ENCODE results near the gene PLCB3. TPM values are rescaled to one million over a fixed set of nuclear protein-coding genes. Genes with fewer than 3 reads are reported as not detected.

PLCB3 gene
- total RNA-seq, 1 donor from 2014 or later, result 20.8 TPM

- Histone ChIP-seq H3K4me3 (ENCODE audit: low read depth, low read length) (no peak overlapping the region), H3K27me3 (ENCODE audit: control insufficient read depth, insufficient read depth, low read length) (no peaks in the 10 kb centered on the region), H3K36me3 (ENCODE audit: control insufficient read depth, insufficient read depth, low read length) (peaks cover 7% of the 10 kb centered on the region)
- no peak for TF ChIP-seq CTCF (IDR thresholded peaks at IDR 0.05; ENCODE audit: insufficient read depth, low read length, severe bottlenecking)
- FAIRE-seq (no peak), DNase-seq (ENCODE audit: low read depth) (no peak)
Measured at GRCh38 chr11:64248578-64248977, 2.8 kb upstream of the PLCB3 start.

- Histone ChIP-seq H3K36me3 (ENCODE audit: control insufficient read depth, insufficient read depth, low read length) (peaks cover 4% of the 10 kb centered on the region), H3K4me3 (ENCODE audit: low read depth, low read length) (no peak overlapping the region), H3K27me3 (ENCODE audit: control insufficient read depth, insufficient read depth, low read length) (no peaks in the 10 kb centered on the region)
- FAIRE-seq, result no peak
- TF ChIP-seq CTCF (IDR thresholded peaks at IDR 0.05; ENCODE audit: insufficient read depth, low read length, severe bottlenecking), result no peak
- no peak for DNase-seq (ENCODE audit: low read depth)
Measured at GRCh38 chr11:64249038-64249437, 2.3 kb upstream of the PLCB3 start.

- no peak for FAIRE-seq
- DNase-seq (ENCODE audit: low read depth), result no peak
- no peak for TF ChIP-seq CTCF (IDR thresholded peaks at IDR 0.05; ENCODE audit: insufficient read depth, low read length, severe bottlenecking)
- Histone ChIP-seq H3K36me3 (ENCODE audit: control insufficient read depth, insufficient read depth, low read length) (peaks cover 9% of the 10 kb centered on the region), H3K27me3 (ENCODE audit: control insufficient read depth, insufficient read depth, low read length) (no peaks in the 10 kb centered on the region), H3K4me3 (ENCODE audit: low read depth, low read length) (no peak overlapping the region)
Measured at GRCh38 chr11:64249563-64250414, 1.5 kb upstream of the PLCB3 start.

- Histone ChIP-seq H3K4me3 (ENCODE audit: low read depth, low read length) (peak overlapping the region; percentile 83), H3K27me3 (ENCODE audit: control insufficient read depth, insufficient read depth, low read length) (no peaks in the 10 kb centered on the region), H3K36me3 (ENCODE audit: control insufficient read depth, insufficient read depth, low read length) (peaks cover 12% of the 10 kb centered on the region)
- DNase-seq (ENCODE audit: low read depth) (no peak), FAIRE-seq (no peak)
- TF ChIP-seq CTCF (IDR thresholded peaks at IDR 0.05; ENCODE audit: insufficient read depth, low read length, severe bottlenecking), result no peak
Measured at GRCh38 chr11:64250415-64251015, 815 bp upstream of the PLCB3 start.

- H3K36me3 ChIP-seq (ENCODE audit: control insufficient read depth, insufficient read depth, low read length), result peaks cover 23% of the 10 kb centered on the region
- peak overlapping the region; percentile 83 for H3K4me3 ChIP-seq (ENCODE audit: low read depth, low read length)
- H3K27me3 ChIP-seq (ENCODE audit: control insufficient read depth, insufficient read depth, low read length), result no peaks in the 10 kb centered on the region
- DNase-seq (ENCODE audit: low read depth) (no peak), FAIRE-seq (no peak)
- TF ChIP-seq CTCF (IDR thresholded peaks at IDR 0.05; ENCODE audit: insufficient read depth, low read length, severe bottlenecking), result no peak
Measured at GRCh38 chr11:64251753-64252002, 348 bp downstream of the PLCB3 start.

Data from bronchial epithelial cell (primary cell).